ENCODE results near the gene C6orf89. TPM values are rescaled to one million over a fixed set of nuclear protein-coding genes. Genes with fewer than 3 reads are reported as not detected.
"Not testable (repeated sequence)": the region's sequence is repeated elsewhere in the genome, so short reads cannot be mapped to it uniquely, and the experiment has no call there.

The C6orf89 gene
- total RNA-seq, 1 experiment from 2014 or later, result 19.1 TPM

GRCh38 chr6:36945301-36945700 is 59.5 kb downstream of the C6orf89 start:
- no peak for DNase-seq (ENCODE audit: low spot score)

GRCh38 chr6:36946526-36946925 is 60.8 kb downstream of the C6orf89 start:
- DNase-seq (ENCODE audit: low spot score), result no peak

- DNase-seq (ENCODE audit: low spot score), result no peak
Observed at GRCh38 chr6:36947570-36948351, 62.0 kb downstream of the C6orf89 start.

- DNase-seq (ENCODE audit: low spot score), result not testable (repeated sequence)
Observed at GRCh38 chr6:36949076-36949475, 63.3 kb downstream of the C6orf89 start.

- DNase-seq (ENCODE audit: low spot score), result no peak
Observed at GRCh38 chr6:36949636-36950035, 63.9 kb downstream of the C6orf89 start.

DNA sequence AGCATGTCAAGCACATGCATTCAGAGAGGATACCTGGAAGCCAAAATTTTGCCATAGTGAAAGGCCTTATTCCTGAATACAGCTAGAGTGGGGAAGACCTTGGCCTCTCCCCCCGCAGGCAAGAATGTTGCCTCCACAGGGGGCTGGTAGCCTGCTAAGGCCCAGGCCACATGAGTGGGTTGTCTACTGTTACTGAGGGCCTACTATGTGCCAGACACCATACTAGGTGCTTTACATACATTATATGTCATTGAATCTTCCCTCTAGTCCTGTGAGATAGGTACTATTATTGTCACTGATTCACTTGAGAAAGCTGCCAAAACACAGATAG is 68.1 kb downstream of the C6orf89 start:
- no peak for DNase-seq (ENCODE audit: low spot score)

- DNase-seq (ENCODE audit: low spot score), result no peak
Observed at GRCh38 chr6:36954262-36954931, 68.6 kb downstream of the C6orf89 start, which contains the start of gene PI16. PI16 (plus strand) TSS chr6:36954738; CDS start chr6:36954761, 23 bp downstream.

DNA sequence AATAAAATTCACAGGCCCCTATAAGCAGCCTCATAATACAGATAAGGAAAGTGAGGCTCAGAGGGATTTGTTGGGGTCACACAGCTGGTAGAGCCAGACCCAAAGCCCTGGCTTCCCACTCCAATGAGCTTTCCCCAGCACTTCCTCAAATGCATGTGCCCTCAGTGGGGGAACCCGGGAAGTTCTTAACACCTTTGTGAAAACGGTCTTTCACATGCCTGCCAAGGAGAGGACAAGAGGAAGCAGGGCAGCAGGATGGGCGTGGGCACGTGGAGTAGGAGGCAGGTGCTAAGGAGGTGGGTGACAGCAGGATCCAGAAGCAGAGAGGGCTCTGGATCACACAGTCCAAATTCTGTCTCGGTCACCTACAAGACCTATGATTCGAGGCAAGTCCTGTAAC is 69.4 kb downstream of the C6orf89 start:
- no peak for DNase-seq (ENCODE audit: low spot score)

DNA sequence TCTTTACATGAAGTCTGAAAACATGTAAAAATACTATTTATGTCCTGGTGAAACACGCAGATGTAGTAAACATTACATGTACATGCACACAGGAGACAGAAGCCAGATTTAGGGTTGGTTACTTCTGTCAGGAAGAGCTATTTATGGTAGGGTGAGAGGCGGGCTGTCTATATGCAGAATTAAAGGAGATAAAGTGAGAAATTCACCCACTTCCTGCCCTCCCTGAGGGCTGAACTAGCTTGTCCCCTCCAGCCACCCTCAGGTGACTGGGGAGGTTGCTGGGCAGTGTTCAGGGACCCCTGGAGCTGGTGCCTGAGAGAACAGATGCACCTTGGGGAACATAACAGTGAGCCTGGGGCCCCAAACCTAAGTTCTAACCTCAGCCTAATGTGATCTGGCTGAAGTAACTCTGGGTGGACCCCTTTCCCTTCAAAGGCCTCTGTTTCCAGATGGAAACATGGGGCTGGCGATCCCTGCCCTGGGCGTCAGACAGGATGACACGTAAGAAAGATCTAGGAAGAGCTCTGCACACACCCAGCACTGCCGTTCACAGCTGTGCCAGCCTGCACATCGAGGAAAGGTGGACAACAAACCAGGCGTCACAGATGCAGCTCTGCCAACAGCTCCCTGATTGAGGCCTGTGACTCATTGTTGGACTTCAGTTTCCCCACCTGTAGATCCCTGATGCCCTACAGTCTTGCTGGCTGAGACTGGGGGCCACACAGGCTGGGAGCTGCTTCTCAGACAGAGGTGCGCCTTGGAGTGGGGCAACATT is 70.1 kb downstream of the C6orf89 start:
- DNase-seq (ENCODE audit: low spot score), result peak; percentile 21

DNA sequence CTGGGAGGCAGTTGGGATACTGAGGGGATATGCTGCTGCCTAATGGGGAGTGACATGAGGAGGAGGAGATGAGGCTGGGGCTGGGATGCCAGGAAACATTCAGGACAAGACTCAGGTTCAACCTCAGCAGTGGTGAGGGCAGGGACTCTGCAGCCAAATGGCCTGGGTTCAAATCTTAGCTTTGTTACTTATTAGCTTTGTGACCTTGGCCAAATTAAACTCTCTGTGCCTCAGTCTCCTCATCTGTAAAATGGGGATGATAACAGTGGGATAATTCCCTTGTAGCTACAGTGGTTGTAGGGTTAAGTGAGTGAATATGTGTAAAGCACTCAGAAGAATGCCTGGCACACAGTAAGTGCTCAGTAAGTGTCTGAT is 70.7 kb downstream of the C6orf89 start:
- DNase-seq (ENCODE audit: low spot score), result no peak

DNA sequence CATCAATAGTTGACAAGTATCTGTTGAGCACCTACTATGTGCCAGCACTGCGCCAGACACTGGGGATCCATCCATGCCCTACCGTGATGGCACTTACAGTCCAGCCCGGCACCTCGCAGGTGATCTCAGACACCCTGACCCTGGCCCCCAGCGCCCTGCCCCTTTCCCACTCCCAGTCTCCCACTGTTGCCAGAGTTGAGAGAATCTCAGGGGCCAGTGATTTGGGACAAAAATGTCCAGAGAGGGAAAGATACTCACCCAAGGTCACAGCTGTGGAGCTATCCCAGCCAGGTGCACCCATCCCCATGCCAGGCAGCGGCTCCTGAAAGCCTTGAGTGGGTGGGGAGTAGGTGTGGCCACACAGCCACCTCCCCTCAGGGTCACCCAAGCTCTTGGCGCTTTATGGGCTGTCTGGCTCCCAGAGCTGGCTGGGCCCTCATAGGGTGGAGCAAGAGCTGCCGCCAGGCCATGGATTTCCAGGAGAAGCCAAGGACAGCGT is 72.1 kb downstream of the C6orf89 start:
- DNase-seq (ENCODE audit: low spot score), result peak; percentile 49

GRCh38 chr6:36958775-36959554 is 73.2 kb downstream of the C6orf89 start:
- DNase-seq (ENCODE audit: low spot score), result no peak

- no peak for DNase-seq (ENCODE audit: low spot score)
Observed at GRCh38 chr6:36959555-36960250, 74.0 kb downstream of the C6orf89 start.

- no peak for DNase-seq (ENCODE audit: low spot score)
Observed at GRCh38 chr6:36961441-36962435, 76.0 kb downstream of the C6orf89 start.

- peak; percentile 66 for DNase-seq (ENCODE audit: low spot score)
Observed at GRCh38 chr6:36962874-36963273, 77.1 kb downstream of the C6orf89 start.

DNA sequence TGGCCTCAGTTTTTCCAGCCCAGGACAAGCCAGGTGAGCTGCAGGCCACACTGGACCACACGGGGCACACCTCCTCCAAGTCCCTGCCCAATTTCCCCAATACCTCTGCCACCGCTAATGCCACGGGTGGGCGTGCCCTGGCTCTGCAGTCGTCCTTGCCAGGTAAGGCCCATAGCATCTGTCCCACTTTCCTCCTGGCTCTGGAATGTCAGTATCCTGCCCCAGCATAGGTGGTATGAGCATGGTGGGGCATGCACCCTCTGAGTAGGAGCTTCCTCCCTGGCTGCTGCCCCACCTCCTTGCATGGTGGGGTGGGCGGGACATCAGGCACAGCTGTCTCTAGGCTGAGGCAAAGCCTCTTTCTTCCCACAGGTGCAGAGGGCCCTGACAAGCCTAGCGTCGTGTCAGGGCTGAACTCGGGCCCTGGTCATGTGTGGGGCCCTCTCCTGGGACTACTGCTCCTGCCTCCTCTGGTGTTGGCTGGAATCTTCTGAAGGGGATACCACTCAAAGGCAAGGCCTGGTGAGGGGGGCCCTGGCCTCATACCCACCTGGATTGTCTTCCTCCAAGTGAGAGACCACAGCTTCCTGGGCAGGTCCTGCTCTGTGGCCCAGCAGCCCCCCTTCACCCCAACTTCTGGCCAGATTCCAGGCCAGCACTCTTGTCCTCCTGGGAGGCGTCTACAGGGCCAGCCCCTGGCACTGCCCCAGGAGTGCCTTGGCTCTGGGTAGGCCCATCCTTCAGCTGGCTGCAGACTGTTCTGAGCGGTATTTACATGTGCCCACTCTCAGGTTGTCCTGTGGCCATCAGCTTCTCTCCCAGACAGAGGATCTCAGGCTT is 77.9 kb downstream of the C6orf89 start:
- DNase-seq (ENCODE audit: low spot score), result peak; percentile 58

DNA sequence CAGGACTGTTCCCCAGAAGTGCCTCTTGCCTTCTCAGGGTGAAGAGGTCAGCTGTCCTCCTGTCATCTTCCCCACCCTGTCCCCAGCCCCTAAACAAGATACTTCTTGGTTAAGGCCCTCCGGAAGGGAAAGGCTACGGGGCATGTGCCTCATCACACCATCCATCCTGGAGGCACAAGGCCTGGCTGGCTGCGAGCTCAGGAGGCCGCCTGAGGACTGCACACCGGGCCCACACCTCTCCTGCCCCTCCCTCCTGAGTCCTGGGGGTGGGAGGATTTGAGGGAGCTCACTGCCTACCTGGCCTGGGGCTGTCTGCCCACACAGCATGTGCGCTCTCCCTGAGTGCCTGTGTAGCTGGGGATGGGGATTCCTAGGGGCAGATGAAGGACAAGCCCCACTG is 78.6 kb downstream of the C6orf89 start:
- no peak for DNase-seq (ENCODE audit: low spot score)

- DNase-seq (ENCODE audit: low spot score), result no peak
Observed at GRCh38 chr6:36964908-36965307, 79.2 kb downstream of the C6orf89 start.

DNA sequence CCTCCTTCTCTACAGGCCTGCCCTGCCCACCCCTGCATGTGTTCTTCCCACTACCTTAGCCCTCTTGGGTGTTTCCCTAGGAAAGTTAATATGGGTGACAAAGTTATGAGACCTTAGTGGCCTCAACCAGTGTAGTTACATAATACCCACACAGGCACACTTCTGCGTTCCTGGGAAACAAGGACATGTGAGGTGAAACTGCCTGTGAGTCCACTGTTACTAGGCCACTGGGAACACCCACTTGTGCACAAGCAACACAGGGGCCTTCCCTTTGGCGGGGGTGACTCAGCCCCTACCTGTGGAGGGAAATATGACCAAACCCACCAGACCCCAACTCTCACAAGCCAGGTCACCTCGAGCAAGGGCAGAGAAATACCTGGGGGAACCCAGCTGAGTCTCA is 81.5 kb downstream of the C6orf89 start:
- DNase-seq (ENCODE audit: low spot score), result no peak

All from HT-29 (cell line).